ENCODE measurements around the gene CCDC85B.
"Not testable (repeated sequence)": the region's sequence is repeated elsewhere in the genome, so short reads cannot be mapped to it uniquely, and the experiment has no call there.

Gene CCDC85B

GRCh38 chr11:65887723-65888162 is 2.7 kb upstream of the CCDC85B start:
- DNase-seq: no peak

GRCh38 chr11:65888163-65888814 is 2.2 kb upstream of the CCDC85B start, which contains the start of gene FIBP:
FIBP (minus strand) TSS chr11:65888471; CDS start chr11:65888418, 53 bp downstream.
- peak; percentile 94 for DNase-seq

- no peak for DNase-seq
Observed at GRCh38 chr11:65891219-65892136, 1.0 kb downstream of the CCDC85B start.

DNA sequence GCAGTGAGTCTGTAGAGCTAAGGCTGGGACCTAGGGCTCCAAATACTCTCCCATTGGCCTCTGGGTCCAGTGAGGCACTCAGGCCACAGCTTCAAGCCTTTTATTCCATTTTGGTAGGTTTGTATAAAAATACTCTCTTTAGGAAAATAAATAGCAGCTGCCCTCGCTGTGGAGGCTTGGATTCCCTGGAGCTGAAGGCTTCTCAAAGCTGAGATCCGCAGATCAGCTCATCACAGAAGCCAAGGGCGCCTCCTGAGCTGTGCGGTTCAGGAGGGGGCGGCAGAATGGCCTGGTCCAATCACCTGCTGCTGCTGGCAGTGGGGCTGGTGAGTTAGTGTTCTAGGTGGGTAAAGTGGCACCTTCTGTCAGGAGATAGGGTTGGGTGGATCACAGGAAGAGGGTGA is 1.7 kb downstream of the CCDC85B start:
- DNase-seq: not testable (repeated sequence)

DNA sequence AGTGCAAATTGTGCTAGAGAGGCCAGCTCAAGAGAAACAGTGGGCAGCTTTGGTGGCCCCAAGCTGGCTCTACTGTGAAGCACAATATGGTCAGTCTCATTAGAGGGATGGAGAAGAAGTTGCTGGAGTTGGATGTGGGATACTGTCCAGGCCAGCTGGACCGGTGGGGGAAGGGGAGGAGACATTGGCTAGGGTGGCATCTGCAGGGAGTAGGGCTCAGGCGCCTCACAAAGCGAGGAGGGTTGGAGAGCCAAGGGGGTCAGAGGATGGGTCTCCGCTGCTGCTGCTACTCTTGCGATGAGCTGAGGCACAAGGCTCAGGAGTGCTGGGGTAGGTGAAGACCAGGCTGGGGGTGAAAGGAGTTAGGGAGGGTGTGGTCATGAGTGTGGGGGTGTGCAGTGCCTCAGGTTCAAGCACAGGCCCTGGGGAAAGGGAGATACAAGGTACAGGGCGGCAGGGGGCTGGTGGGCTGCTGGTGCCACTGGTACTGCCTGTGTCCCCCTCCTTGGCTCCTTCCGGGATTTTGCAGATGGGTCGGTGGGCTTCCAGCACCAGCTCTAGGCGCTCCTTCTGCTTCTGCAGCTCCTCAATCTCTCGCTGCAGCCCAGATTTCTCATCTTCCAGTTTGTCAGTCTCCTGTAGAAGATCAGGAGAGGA is 2.3 kb downstream of the CCDC85B start:
- no peak for DNase-seq

DNA sequence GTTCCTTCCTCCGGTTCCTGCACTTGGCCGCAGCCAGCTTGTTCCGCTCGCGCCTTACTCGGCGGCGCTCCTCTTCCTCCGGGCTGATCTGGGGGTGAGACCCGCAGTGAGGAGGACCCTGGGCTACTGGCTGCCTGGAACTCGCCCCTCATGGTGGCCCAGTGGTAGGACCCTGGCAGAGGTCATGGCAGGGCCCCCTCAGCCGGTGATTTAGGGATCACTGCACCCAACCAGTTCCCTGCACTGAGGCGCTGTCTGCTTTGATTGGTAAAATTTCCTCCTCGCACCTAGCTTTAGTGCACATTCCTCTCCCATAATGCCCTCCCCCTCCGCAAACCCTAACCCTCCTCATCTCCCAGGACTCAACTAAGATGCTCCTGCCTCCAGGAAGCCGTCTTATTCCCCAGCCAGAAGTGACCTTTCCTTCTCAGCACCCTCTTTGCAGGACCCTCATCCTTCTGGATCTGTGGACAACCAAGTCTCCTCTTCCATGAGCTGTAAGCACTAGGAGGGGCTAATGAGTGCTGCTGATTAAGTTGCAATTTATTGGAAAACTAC is 3.6 kb downstream of the CCDC85B start:
- DNase-seq: no peak

- no peak for DNase-seq
Observed at GRCh38 chr11:65895482-65895981, 5.1 kb downstream of the CCDC85B start.

- no peak for DNase-seq
Observed at GRCh38 chr11:65896034-65896999, 5.8 kb downstream of the CCDC85B start.

GRCh38 chr11:65897020-65897471 is 6.6 kb downstream of the CCDC85B start:
- no peak for DNase-seq

GRCh38 chr11:65898656-65899355 is 8.3 kb downstream of the CCDC85B start:
- DNase-seq: no peak

GRCh38 chr11:65899356-65900124 is 9.1 kb downstream of the CCDC85B start:
- no peak for DNase-seq

DNA sequence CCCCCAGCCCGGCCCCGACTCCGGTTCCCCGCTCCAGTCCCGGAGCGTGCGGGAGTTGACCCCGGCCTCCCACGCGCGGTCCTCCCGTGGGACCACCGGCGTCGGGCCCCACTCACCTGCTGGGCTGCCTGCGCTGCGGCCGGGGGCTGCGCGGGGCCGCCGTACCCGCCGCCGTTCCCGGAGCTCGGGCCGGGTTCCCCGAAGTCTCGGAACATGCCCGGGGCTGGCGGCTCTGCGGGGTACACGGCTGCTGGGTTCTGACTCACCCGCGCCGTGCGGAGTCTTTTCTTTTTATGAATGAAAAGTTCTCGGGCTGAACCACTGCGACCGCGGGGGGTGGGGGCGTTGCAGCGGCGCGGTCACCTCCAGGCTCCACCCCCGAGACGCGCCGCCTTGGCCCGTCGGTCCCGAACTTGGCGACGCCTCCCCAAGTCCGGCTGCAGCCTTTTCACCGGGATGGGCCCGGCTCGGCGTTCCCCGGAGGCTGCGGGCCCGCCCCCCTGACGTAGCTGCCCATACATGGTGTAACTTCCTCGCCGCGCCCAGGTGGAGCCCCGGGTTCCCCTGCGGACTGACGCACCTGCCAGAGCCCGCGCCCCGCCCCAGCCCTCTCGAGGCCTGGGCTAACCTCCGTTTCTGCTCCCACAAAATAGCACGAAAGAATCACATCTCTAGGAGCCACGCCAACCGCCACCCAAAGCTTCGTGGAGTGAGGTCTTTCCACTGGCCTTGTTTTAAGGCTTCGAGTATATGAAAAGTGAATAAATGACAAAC is 9.8 kb downstream of the CCDC85B start, which contains the start of gene FOSL1:
Gene FOSL1, minus strand, starts transcription at position 264 of the 774 bp plus-strand sequence. Its CDS starts 49 bp downstream, at position 215.
- DNase-seq: peak; percentile 73

DNA sequence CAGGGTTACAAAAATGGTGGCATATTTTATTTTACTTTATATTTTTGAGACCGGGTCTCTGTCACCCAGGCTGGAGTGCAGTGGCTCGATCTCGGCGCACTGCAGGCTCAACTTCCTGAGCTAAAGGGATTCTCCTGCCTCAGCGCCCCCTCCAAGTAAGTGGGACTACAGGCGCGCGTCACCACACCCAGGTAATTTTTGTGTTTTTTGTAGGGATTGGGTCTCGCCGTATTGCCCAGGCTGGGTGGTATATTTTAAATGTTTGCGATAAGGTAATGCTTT is 10.4 kb downstream of the CCDC85B start:
- DNase-seq: no peak

- no peak for DNase-seq
Observed at GRCh38 chr11:65903068-65903481, 12.6 kb downstream of the CCDC85B start.

DNA sequence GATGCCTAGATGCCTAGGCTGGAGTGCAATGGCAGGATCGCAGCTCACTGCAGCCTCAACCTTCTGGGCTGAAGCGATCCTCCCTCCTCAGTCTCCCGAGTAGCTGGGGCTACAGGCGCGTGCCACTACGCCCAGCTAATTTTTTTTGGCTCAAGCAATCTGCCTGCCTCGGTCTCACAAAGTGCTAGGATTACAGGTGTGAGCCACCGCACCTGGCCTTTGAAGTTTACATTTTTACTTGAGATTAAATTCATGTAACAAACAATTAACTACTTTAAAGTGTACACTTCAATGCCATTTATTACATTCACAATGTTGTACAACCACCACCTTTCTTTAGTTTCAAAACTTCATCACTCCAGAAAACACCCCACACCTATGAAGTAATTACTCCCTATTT is 13.2 kb downstream of the CCDC85B start:
- no peak for DNase-seq

DNA sequence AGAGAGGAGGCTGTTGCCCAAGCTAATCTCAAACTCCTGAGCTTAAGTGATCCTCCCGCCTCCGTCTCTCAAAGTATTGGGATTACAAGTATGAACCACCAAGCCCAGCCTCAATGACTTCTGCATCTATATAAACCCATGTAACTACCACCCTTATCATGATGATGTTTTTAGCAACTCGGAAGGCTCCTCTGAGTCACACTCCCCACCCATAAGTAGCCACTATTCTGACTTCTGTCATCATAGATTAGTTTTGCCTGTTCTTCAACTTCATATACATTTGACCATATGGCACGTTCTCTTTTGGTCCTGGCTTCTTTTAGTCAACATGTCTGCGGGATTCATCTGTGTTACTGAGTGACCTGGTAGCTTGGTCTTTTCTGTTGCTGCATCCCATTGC is 16.1 kb downstream of the CCDC85B start:
- DNase-seq: no peak

- DNase-seq: no peak
Observed at GRCh38 chr11:65907878-65908277, 17.4 kb downstream of the CCDC85B start.

DNA sequence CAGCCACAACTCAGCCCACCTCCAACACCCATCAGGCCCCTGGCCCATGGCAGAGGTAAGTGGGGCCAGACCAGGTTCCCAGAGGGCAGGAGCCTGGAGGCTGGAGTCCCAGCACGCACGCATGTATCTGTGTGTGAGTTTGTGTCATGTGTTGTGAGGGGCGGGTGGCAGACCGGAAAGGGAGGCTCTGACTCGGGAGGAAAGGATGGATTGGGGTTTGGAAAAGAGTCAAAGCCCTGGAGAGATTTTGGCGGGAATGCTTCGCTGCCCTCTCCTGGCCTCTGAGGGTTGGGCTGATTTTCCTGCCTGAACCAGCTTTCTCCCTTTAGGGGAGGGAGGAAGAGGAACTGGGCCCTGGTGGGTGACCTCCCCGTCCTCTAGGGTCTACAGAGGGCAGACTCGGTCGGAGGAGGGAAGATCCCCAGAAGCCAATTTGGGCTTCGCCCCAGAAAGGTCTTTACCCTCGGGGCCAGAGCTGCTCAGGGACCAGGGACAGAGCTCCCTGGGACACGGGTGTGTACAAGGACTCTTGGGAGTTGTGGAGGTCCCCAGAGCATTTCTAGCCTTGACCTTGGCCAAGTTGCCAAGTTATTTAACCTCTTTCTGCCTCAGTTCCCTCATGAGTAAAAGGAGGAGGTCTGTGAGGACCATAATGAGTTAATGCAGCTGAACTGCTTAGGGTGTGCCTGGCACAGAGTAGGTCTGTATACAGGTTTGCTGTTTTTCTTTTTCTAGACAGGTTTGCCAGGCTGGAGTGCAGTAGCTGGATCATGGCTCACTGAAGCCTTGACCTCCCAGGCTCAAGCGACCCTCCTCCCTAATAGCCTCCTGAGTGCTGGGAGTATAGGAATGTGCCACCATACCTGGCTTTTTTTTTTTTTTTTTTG is 21.5 kb downstream of the CCDC85B start:
- DNase-seq: peak; percentile 61
